ENCODE data around the gene UGT1A10.

Gene UGT1A10

DNA sequence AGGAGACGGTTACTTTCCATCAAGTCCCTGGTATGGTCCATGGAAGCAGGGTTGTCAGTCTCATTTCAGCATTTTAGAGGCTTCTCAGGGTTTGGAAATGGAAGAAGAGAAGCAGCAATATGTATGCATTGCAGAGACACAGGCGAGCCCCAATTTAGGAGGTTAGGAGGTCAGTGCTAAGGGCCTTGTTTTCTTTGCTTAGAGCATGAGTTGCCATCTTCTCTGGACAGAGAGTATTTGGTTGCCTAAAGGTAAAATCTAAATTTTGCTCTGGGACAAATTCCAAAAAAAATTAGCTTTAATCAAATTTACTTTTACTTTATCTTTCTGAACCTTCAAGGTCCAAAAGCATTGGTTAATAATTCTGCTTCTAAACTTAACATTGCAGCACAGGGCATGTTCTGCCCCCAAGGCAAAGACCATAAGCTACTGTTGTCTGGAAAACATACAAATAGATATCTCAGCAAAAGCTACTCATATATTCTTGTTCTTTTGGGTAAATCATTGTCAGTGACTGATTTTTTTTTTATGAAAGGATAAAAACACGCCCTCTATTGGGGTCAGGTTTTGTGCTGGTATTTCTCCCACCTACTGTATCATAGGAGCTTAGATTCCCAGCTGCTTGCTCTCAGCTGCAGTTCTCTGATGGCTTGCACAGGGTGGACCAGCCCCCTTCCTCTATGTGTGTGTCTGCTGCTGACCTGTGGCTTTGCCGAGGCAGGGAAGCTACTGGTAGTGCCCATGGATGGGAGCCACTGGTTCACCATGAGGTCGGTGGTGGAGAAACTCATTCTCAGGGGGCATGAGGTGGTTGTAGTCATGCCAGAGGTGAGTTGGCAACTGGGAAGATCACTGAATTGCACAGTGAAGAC, 35.3 kb downstream of the UGT1A10 start, which contains the start of gene UGT1A9:
Gene UGT1A9 (plus strand): TSS at position 609 of the 872 bp plus-strand sequence. CDS start 37 bp downstream, at position 646.
- no peaks in the 10 kb centered on the region for H3K9me3 Mint-ChIP-seq
- H3K4me3 Mint-ChIP-seq = no peak within 1 kb of the TSS
- no peaks in the 10 kb centered on the region for H3K36me3 Mint-ChIP-seq (ENCODE audit: low read depth)
- peaks cover 2% of the 10 kb centered on the region for H3K27me3 Mint-ChIP-seq (ENCODE audit: low read depth)
- no peak within 1 kb of the TSS for H3K27ac Mint-ChIP-seq
- no peak for DNase-seq (ENCODE audit: low spot score)
- no peaks in the 10 kb centered on the region for H3K4me1 Mint-ChIP-seq (ENCODE audit: low read depth)

DNA sequence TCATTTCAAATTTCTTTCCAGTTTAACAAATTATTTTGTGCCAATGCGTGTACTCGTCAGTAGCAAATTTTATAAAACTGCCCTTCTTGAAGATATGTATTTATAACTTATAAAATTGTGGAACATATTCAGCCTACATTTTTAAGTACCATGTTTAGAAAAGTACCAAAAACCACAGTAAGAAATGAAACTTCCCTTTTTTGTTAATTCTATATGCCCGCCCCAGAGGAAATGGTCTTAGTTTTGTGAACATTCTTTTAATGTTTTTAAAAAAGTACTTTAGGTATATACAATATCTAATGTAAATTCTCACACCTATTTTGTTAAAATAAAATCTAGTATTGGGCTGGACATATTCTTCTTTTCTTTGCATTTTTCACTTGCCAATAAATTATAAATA, 36.6 kb downstream of the UGT1A10 start:
- H3K27me3 Mint-ChIP-seq (ENCODE audit: low read depth) = peaks cover 4% of the 10 kb centered on the region
- DNase-seq (ENCODE audit: low spot score) = no peak
- H3K27ac Mint-ChIP-seq = no peak overlapping the region
- H3K4me3 Mint-ChIP-seq = no peak overlapping the region
- no peaks in the 10 kb centered on the region for H3K9me3 Mint-ChIP-seq
- H3K36me3 Mint-ChIP-seq (ENCODE audit: low read depth) = no peaks in the 10 kb centered on the region
- H3K4me1 Mint-ChIP-seq (ENCODE audit: low read depth) = no peaks in the 10 kb centered on the region

DNA sequence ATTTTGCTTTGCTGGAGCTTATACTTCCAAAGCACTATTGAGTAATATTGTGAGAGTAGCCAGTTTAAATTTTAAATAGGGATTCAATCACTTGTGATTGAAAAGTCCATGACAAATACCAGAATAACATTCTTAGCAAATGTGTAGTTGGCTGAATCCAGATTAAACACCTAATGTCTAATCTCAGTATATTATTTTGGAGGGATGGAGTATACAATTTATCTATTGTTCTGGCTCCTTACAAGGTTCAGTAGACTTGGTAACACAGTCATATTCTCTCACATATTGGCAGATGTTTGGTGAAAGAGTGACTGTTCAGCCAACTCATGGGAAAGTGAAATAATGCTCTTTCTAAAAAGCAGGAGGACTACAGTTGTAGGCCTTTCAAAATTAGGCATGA, 37.6 kb downstream of the UGT1A10 start:
- no peaks in the 10 kb centered on the region for H3K36me3 Mint-ChIP-seq (ENCODE audit: low read depth)
- H3K9me3 Mint-ChIP-seq = no peaks in the 10 kb centered on the region
- H3K27me3 Mint-ChIP-seq (ENCODE audit: low read depth) = peaks cover 5% of the 10 kb centered on the region
- H3K4me3 Mint-ChIP-seq = no peak overlapping the region
- no peaks in the 10 kb centered on the region for H3K4me1 Mint-ChIP-seq (ENCODE audit: low read depth)
- DNase-seq (ENCODE audit: low spot score) = no peak
- H3K27ac Mint-ChIP-seq = no peak overlapping the region

DNA sequence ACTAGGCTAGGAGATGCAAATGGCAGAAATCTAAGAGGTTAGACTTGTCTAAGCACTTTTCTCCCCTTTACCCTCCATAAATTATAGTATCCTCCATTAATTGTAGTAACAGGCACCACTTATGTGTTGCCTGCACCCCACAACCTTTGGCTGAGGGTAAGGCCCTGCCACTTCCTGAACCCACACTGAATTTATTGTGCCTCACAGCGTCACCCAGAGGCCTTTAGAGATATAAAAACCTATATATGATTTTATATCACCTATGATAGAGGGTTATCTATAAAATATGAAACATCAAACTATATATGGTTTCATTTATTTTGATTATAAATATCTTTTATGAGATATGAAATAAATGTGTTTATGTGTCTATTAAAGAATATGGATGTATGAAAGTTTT, 38.1 kb downstream of the UGT1A10 start:
- H3K27ac Mint-ChIP-seq = no peak overlapping the region
- H3K36me3 Mint-ChIP-seq (ENCODE audit: low read depth) = no peaks in the 10 kb centered on the region
- no peak for DNase-seq (ENCODE audit: low spot score)
- H3K4me1 Mint-ChIP-seq (ENCODE audit: low read depth) = no peaks in the 10 kb centered on the region
- no peaks in the 10 kb centered on the region for H3K9me3 Mint-ChIP-seq
- H3K27me3 Mint-ChIP-seq (ENCODE audit: low read depth) = peaks cover 5% of the 10 kb centered on the region
- no peak overlapping the region for H3K4me3 Mint-ChIP-seq

DNA sequence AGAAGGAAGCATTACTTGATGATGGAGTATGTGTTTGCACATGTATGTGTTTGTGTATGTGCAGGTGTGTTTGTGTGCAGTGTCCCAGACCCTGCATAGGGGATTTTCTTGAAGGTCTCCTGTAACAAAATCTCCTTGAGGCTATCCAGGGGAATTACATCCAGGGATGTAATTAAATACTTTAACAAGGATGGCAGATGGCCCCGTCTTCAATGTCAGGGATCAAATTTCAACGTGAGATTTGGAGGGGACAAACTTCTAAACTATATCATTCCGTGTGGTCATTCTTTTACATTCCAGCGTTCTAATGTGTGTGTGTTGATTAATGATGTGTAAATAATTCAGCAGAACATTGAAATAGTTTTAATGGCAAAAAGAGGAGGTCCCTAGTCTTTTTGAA, 38.7 kb downstream of the UGT1A10 start:
- peaks cover 9% of the 10 kb centered on the region for H3K27me3 Mint-ChIP-seq (ENCODE audit: low read depth)
- no peaks in the 10 kb centered on the region for H3K9me3 Mint-ChIP-seq
- DNase-seq (ENCODE audit: low spot score) = no peak
- no peaks in the 10 kb centered on the region for H3K36me3 Mint-ChIP-seq (ENCODE audit: low read depth)
- no peak overlapping the region for H3K27ac Mint-ChIP-seq
- H3K4me3 Mint-ChIP-seq = no peak overlapping the region
- H3K4me1 Mint-ChIP-seq (ENCODE audit: low read depth) = no peaks in the 10 kb centered on the region

DNA sequence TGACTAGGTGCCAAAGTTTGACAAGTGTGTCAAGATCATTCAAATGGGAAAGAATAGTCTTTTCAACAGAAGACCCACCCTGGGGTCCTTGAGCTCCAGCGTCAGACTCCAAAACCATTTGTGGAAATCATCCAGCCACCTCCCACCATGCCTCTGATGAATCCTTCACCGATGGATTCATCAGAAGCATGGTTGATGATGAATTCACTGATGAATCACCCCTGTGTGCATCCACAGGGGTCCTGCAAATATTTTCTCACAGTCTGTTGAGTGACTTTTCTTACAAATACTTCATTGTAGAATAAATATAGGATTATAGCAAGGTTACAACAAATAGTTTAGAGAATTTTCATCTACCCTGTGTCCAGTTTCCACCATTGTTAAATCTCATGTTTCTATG, 39.8 kb downstream of the UGT1A10 start:
- Mint-ChIP-seq H3K27ac (no peak overlapping the region), H3K9me3 (no peaks in the 10 kb centered on the region), H3K27me3 (ENCODE audit: low read depth) (peaks cover 9% of the 10 kb centered on the region), H3K4me3 (no peak overlapping the region), H3K36me3 (ENCODE audit: low read depth) (no peaks in the 10 kb centered on the region), H3K4me1 (ENCODE audit: low read depth) (no peaks in the 10 kb centered on the region)
- DNase-seq (ENCODE audit: low spot score) = no peak

DNA sequence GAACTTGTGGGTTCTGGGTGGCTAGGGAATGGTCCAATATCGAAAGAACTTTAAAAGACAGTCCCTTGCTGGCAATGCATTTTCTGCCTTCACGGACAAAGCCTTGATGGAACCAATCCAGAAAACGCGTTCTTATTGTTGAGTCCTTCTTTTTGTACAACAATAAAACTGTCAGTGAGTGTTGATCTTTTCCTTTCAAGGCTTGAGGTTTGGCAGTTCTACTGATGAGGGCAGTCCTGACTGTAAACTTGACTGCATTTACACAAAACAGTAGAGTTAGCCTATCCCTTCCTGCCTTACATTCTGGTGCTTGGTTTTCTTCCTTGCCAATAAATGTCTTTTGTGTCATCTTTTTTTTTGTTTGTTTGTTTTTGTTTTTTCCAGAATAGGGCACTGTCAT, 42.9 kb downstream of the UGT1A10 start:
- no peak overlapping the region for H3K4me3 Mint-ChIP-seq
- H3K36me3 Mint-ChIP-seq (ENCODE audit: low read depth) = no peaks in the 10 kb centered on the region
- DNase-seq (ENCODE audit: low spot score) = no peak
- no peaks in the 10 kb centered on the region for H3K9me3 Mint-ChIP-seq
- no peak overlapping the region for H3K27ac Mint-ChIP-seq
- H3K27me3 Mint-ChIP-seq (ENCODE audit: low read depth) = peaks cover 9% of the 10 kb centered on the region
- H3K4me1 Mint-ChIP-seq (ENCODE audit: low read depth) = no peaks in the 10 kb centered on the region

DNA sequence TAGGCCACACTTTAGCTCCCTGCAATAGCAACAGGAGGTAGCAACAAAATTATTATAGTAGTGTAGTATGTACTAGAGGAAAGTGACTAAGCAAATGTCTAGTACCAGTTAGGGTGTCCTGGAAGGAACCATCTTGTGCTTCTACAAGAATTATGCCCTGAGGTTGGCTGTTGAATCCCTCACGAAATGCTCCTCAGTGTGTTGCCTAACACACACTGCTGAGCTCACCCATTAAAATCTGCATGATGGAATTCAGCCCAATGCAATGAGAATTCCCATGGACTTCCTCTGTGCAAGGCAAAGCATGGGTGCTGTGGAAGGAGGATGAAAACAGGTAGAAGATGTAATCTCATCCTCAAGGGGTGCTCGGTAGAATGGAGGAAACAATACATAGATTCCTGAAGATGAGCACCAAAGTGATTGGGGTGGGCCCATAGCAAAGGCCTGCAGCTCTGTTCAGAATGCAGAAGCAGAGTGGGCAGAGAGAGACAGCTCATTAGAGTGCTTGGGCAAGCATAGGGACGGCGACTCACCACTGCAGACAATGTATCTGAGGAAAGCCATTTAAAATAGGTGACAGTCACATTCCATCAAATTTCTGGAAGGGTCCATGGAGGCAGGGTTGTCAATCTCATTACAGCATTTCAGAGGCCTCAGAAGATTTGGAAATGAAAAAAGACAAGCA, 44.3 kb downstream of the UGT1A10 start:
- Mint-ChIP-seq H3K4me1 (ENCODE audit: low read depth) (no peaks in the 10 kb centered on the region), H3K9me3 (no peaks in the 10 kb centered on the region), H3K4me3 (no peak overlapping the region), H3K27ac (no peak overlapping the region), H3K27me3 (ENCODE audit: low read depth) (peaks cover 9% of the 10 kb centered on the region), H3K36me3 (ENCODE audit: low read depth) (no peaks in the 10 kb centered on the region)
- DNase-seq (ENCODE audit: low spot score) = no peak

DNA sequence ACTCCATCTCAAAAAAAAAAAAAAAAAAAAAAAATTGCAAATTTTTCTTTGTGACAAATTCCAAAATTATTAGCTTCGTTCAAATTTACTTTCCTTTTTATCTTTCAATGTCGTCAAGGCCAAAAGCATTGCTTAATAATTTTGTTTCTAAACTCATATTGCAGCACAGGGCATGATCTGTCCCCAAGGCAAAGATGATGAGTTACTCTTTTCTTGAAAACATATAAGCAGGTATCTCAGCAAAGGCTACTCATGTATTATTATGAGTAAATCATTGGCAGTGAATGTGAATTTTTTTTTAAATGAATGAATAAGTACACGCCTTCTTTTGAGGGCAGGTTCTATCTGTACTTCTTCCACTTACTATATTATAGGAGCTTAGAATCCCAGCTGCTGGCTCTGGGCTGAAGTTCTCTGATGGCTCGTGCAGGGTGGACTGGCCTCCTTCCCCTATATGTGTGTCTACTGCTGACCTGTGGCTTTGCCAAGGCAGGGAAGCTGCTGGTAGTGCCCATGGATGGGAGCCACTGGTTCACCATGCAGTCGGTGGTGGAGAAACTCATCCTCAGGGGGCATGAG, 45.4 kb downstream of the UGT1A10 start, which contains the start of gene UGT1A7:
Gene UGT1A7 (plus strand): TSS at position 381 of the 579 bp plus-strand sequence. CDS start 37 bp downstream, at position 418.
- peaks cover 13% of the 10 kb centered on the region for H3K27me3 Mint-ChIP-seq (ENCODE audit: low read depth)
- no peaks in the 10 kb centered on the region for H3K36me3 Mint-ChIP-seq (ENCODE audit: low read depth)
- no peaks in the 10 kb centered on the region for H3K4me1 Mint-ChIP-seq (ENCODE audit: low read depth)
- no peak for DNase-seq (ENCODE audit: low spot score)
- no peak within 1 kb of the TSS for H3K27ac Mint-ChIP-seq
- H3K4me3 Mint-ChIP-seq = no peak within 1 kb of the TSS
- H3K9me3 Mint-ChIP-seq = no peaks in the 10 kb centered on the region

DNA sequence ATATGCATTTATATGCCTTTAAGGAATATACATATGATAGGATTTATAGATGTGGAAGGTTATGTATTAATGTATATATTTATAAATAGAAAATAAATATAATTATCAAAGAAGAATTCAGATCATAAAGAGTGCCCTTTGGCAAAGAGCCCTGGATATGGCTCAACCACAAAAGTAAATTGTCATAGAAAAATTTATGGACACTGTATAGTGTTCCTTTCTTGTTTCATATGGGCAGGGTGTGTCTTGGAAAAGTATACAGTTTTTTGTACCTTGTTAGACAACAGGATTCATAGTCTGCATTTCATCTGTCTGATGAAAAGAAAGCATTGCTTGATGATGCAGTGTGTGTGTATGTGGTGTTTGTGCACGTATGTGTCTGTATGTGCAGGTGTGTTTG, 48.4 kb downstream of the UGT1A10 start:
- no peak for DNase-seq (ENCODE audit: low spot score)
- H3K36me3 Mint-ChIP-seq (ENCODE audit: low read depth) = no peaks in the 10 kb centered on the region
- no peaks in the 10 kb centered on the region for H3K4me1 Mint-ChIP-seq (ENCODE audit: low read depth)
- H3K4me3 Mint-ChIP-seq = no peak overlapping the region
- H3K9me3 Mint-ChIP-seq = no peaks in the 10 kb centered on the region
- peaks cover 20% of the 10 kb centered on the region for H3K27me3 Mint-ChIP-seq (ENCODE audit: low read depth)
- no peak overlapping the region for H3K27ac Mint-ChIP-seq

DNA sequence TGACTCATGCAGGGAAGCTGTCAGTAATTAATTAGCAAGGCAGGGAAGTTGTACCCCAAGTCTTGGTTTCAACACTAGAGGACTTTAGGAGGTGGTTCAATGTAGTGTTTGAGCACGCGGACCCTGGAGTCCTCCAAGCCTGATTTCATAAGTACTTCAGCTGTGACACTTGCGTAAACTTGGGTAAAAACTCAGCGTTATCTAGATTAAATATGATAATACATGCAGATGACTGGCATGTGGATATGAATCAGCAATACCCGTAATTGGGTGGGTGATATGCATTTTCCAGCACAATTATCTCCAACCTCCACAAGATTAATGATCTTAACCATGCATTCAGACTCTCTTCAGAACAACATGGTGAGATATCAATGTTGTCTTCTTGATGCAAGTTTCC, 50.7 kb downstream of the UGT1A10 start:
- no peak overlapping the region for H3K27ac Mint-ChIP-seq
- H3K36me3 Mint-ChIP-seq (ENCODE audit: low read depth) = no peaks in the 10 kb centered on the region
- H3K27me3 Mint-ChIP-seq (ENCODE audit: low read depth) = peaks cover 20% of the 10 kb centered on the region
- H3K9me3 Mint-ChIP-seq = no peaks in the 10 kb centered on the region
- H3K4me1 Mint-ChIP-seq (ENCODE audit: low read depth) = no peaks in the 10 kb centered on the region
- no peak for DNase-seq (ENCODE audit: low spot score)
- H3K4me3 Mint-ChIP-seq = no peak overlapping the region

DNA sequence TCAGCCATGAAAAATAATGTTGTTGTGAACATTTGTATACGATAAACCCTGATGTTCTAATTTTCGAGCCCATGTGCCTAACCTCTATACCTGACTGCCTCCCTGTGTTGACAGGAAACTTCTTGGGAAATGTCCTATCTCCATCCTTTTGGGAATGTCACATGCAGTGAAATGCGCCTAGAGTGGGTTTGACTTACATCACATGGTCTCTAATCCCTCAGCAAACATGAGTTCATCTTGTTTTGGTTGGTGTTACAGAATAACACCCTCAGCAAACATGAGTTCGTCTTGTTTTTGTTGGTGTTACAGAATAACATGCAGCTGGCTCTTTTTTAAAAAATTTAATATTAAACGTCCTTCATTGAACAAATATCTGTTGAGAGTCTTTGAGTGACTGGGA, 52.1 kb downstream of the UGT1A10 start:
- H3K9me3 Mint-ChIP-seq = no peaks in the 10 kb centered on the region
- H3K27me3 Mint-ChIP-seq (ENCODE audit: low read depth) = peaks cover 20% of the 10 kb centered on the region
- no peak overlapping the region for H3K4me3 Mint-ChIP-seq
- DNase-seq (ENCODE audit: low spot score) = no peak
- H3K27ac Mint-ChIP-seq = no peak overlapping the region
- H3K36me3 Mint-ChIP-seq (ENCODE audit: low read depth) = no peaks in the 10 kb centered on the region
- no peaks in the 10 kb centered on the region for H3K4me1 Mint-ChIP-seq (ENCODE audit: low read depth)

DNA sequence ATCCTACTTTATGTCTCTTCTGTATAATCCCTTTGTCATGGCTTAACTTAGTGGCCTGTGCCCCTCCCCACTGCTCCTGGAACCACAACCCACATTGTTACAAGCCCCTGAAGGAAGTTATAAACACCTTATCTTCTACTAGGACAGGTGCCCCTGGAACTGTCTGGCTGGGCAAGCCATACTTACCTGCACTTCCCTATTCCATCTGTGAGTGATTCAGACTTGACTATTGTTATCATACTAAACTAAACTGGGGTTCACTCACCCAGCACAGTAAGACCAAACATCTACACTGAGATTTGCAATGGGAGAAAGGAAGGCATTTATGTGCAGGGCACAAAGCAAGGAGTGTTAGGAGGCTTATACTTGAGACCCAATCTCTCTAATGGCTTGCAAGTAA, 52.8 kb downstream of the UGT1A10 start:
- H3K27ac Mint-ChIP-seq = no peak overlapping the region
- H3K4me3 Mint-ChIP-seq = no peak overlapping the region
- no peaks in the 10 kb centered on the region for H3K36me3 Mint-ChIP-seq (ENCODE audit: low read depth)
- no peak for DNase-seq (ENCODE audit: low spot score)
- H3K4me1 Mint-ChIP-seq (ENCODE audit: low read depth) = no peaks in the 10 kb centered on the region
- peaks cover 25% of the 10 kb centered on the region for H3K27me3 Mint-ChIP-seq (ENCODE audit: low read depth)
- no peaks in the 10 kb centered on the region for H3K9me3 Mint-ChIP-seq

DNA sequence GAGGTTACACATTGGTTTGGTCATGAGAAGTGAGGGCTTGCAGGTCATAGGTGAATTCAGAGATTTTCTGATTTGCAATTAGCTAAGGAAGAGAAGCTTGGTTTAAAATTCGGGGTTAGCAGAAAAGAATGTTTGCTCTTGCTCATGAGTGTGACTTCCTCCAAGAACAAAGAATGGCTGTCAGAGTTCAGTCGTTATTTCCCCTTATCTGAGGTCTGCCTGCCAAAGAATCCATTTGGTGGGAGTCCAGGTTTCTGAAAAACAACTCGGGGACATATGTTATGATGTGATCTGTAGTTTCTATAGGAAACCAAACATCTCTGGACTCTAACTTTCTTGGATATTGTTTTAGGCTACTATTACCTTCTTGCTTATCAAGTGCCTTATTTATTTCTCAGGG, 53.3 kb downstream of the UGT1A10 start:
- Mint-ChIP-seq H3K9me3 (no peaks in the 10 kb centered on the region), H3K27me3 (ENCODE audit: low read depth) (peaks cover 25% of the 10 kb centered on the region), H3K36me3 (ENCODE audit: low read depth) (no peaks in the 10 kb centered on the region), H3K4me3 (no peak overlapping the region), H3K4me1 (ENCODE audit: low read depth) (no peaks in the 10 kb centered on the region), H3K27ac (no peak overlapping the region)
- DNase-seq (ENCODE audit: low spot score) = no peak
